Panc1 (cell line): ENCODE measurements around the gene TAS2R42.

Experiments used
- CTCF ChIP-seq: fragments of 450-650 bp; IDR thresholded peaks from 2 replicates; pipeline ENCODE4 v1.5.1; 2017; ENCODE audit warnings: mild to moderate bottlenecking
- POLR2AphosphoS5 ChIP-seq: IDR thresholded peaks from 2 replicates; pipeline ENCODE4 v1.6.1; 2012; ENCODE audit warnings: mild to moderate bottlenecking, low read depth, low read length, moderate library complexity

GRCh38 chr12:11183011-11183410, 3.7 kb downstream of the TAS2R42 start:
- TF ChIP-seq CTCF, result no peak
- no peak for TF ChIP-seq POLR2AphosphoS5
